Subcutaneous adipose tissue (tissue), 4 donors: ENCODE data around the gene OST4. TPM values are rescaled to one million over a fixed set of nuclear protein-coding genes. Genes with fewer than 3 reads are reported as not detected.

Source experiments
- CTCF ChIP-seq: fragments of 450-650 bp; IDR thresholded peaks from one replicate; pipeline ENCODE4 v1.5.1; 2016; ENCODE audit warnings: low read depth, mild to moderate bottlenecking, control low read depth, antibody characterized with exemption, moderate library complexity
- total RNA-seq, 4 donors: library from RNA; depleted of rRNA; stranded (reverse); fragments of >200 nt; gene quantifications; one replicate each; pipeline ENCODE4 v1.1.0, GENCODE V29; 2016

OST4 gene
- total RNA-seq, 4 donors from 2014 or later: 207 to 425 (median 263) TPM

GRCh38 chr2:27021253-27022049, 50.0 kb downstream of the OST4 start:
- TF ChIP-seq CTCF: no peak

Other genes with a start within 250 kb of the OST4 start
- gene DPYSL5, start 223.5 kb downstream of the OST4 start, total RNA-seq: not detected
- gene MAPRE3, start 101.0 kb downstream of the OST4 start, total RNA-seq: 10 to 100 TPM; 13.0 to 25.1 (median 17.2) TPM
- gene TMEM214, start 38.7 kb downstream of the OST4 start, total RNA-seq: 10 to 100 TPM; 35.5 to 95.4 (median 49.0) TPM
- 10 to 100 TPM in 1 of 4 donors, 1 to 10 TPM in 3; 5.7 to 11.3 (median 9.1) TPM for gene AGBL5, start 20.0 kb downstream of the OST4 start, total RNA-seq
- 10 to 100 TPM; 21.0 to 51.6 (median 33.5) TPM for gene EMILIN1, start 7.0 kb upstream of the OST4 start, total RNA-seq
- gene KHK, start 15.1 kb upstream of the OST4 start, total RNA-seq: 1 to 10 TPM; 1.1 to 2.9 (median 1.4) TPM
- 1 to 10 TPM; 4.0 to 8.5 (median 6.2) TPM for gene CGREF1, start 47.5 kb upstream of the OST4 start, total RNA-seq
- gene ABHD1, start 52.2 kb upstream of the OST4 start, total RNA-seq: 1 to 10 TPM in 1 of 4 donors, under 1 TPM in 1, not detected in 2; 0.75 to 1.5 TPM
- 10 to 100 TPM; 43.5 to 63.3 (median 52.4) TPM for gene PREB, start 63.0 kb upstream of the OST4 start, total RNA-seq
- gene PRR30, start 67.8 kb upstream of the OST4 start, total RNA-seq: not detected
- gene TCF23, start 77.3 kb upstream of the OST4 start, total RNA-seq: under 1 TPM in 1 of 4 donors, not detected in 3; under 0.01 TPM
- gene ATRAID, start 140.4 kb upstream of the OST4 start, total RNA-seq: 100 to 1,000 TPM; 169 to 677 (median 199) TPM
- 10 to 100 TPM; 17.2 to 97.8 (median 39.4) TPM for gene SLC5A6, start 140.6 kb upstream of the OST4 start, total RNA-seq
- gene CAD, start 145.7 kb upstream of the OST4 start, total RNA-seq: 10 to 100 TPM; 10.2 to 17.3 (median 13.9) TPM
- gene SLC30A3, start 191.4 kb upstream of the OST4 start, total RNA-seq: not detected
- gene DNAJC5G, start 203.8 kb upstream of the OST4 start, total RNA-seq: under 1 TPM in 1 of 4 donors, not detected in 3; 0.88 TPM
- gene TRIM54, start 210.8 kb upstream of the OST4 start, total RNA-seq: under 1 TPM in 1 of 4 donors, not detected in 3; 0.66 TPM
- 1 to 10 TPM in 3 of 4 donors, not detected in 1; 1.7 to 3.4 (median 2.9) TPM for gene UCN, start 236.8 kb upstream of the OST4 start, total RNA-seq